Measurements from ENCODE around the gene FBXO8.

DNA sequence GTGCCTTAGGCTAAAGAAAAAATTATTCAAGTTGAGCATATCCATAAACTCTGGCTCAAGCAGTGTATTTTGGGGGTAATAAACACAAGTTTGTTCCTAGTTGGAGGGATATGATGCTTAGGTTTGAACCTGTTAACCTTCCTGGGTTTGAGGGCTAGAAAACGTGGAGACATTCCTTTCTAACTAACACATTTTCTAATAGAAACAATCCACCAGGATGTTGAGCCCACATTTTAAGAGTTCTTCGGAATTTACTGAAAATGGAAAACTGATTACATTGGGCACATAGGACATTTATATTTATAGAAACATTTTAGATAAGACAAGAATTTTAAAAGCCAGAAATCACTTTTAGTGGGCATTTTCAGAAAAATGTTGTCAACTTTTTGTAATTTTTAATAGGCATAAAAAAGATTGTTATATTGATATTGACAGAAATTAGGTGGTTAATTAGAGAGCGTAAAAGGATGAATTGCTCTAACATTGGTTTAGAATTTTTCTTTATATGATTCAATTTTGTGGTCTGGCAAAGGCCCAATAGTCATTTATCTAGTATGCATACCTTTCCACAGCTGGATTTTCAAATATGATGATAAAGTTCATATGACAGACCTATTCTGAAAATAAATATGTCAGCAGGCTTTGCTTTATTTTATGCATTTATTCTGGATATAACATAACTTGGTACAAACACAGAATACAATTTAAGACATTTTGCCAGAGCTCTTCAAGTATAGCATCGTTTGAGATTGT, 49.5 kb upstream of the FBXO8 start:
- TF ChIP-seq, protein P1, sequence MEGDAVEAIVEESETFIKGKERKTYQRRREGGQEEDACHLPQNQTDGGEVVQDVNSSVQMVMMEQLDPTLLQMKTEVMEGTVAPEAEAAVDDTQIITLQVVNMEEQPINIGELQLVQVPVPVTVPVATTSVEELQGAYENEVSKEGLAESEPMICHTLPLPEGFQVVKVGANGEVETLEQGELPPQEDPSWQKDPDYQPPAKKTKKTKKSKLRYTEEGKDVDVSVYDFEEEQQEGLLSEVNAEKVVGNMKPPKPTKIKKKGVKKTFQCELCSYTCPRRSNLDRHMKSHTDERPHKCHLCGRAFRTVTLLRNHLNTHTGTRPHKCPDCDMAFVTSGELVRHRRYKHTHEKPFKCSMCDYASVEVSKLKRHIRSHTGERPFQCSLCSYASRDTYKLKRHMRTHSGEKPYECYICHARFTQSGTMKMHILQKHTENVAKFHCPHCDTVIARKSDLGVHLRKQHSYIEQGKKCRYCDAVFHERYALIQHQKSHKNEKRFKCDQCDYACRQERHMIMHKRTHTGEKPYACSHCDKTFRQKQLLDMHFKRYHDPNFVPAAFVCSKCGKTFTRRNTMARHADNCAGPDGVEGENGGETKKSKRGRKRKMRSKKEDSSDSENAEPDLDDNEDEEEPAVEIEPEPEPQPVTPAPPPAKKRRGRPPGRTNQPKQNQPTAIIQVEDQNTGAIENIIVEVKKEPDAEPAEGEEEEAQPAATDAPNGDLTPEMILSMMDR (IDR thresholded peaks at IDR 0.05), result no peak
- TF ChIP-seq POLR2AphosphoS5 (IDR thresholded peaks at IDR 0.05; ENCODE audit: low read depth, low read length) (no peak), SIN3A (IDR thresholded peaks at IDR 0.05; ENCODE audit: borderline replicate concordance, insufficient read depth, low read depth, low read length) (no peak), TCF7L2 (IDR thresholded peaks at IDR 0.05; ENCODE audit: low read depth, low read length) (no peak)
- TF ChIP-seq, protein P2, sequence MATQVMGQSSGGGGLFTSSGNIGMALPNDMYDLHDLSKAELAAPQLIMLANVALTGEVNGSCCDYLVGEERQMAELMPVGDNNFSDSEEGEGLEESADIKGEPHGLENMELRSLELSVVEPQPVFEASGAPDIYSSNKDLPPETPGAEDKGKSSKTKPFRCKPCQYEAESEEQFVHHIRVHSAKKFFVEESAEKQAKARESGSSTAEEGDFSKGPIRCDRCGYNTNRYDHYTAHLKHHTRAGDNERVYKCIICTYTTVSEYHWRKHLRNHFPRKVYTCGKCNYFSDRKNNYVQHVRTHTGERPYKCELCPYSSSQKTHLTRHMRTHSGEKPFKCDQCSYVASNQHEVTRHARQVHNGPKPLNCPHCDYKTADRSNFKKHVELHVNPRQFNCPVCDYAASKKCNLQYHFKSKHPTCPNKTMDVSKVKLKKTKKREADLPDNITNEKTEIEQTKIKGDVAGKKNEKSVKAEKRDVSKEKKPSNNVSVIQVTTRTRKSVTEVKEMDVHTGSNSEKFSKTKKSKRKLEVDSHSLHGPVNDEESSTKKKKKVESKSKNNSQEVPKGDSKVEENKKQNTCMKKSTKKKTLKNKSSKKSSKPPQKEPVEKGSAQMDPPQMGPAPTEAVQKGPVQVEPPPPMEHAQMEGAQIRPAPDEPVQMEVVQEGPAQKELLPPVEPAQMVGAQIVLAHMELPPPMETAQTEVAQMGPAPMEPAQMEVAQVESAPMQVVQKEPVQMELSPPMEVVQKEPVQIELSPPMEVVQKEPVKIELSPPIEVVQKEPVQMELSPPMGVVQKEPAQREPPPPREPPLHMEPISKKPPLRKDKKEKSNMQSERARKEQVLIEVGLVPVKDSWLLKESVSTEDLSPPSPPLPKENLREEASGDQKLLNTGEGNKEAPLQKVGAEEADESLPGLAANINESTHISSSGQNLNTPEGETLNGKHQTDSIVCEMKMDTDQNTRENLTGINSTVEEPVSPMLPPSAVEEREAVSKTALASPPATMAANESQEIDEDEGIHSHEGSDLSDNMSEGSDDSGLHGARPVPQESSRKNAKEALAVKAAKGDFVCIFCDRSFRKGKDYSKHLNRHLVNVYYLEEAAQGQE (IDR thresholded peaks at IDR 0.05; ENCODE audit: insufficient read depth in 1 of 2, low read depth in 2 of 2, low read length in 1 of 2), result no peak
